ENCODE measurements around the gene RHEB. TPM values are rescaled to one million over a fixed set of nuclear protein-coding genes. Genes with fewer than 3 reads are reported as not detected.
A peak's percentile ranks its signal among the peaks of the same experiment; 100 is the strongest.

Gene RHEB
- total and polyA plus RNA-seq, 2 of the 4 experiments (the other 2 are of a cell fraction): 19.7 to 67.2 TPM

GRCh38 chr7:151425670-151426440 is 93.8 kb downstream of the RHEB start:
- 10% methylated on average over 2 of the region's 7 CpGs; no CpG with 5 or more reads in 1 of the 2 experiments for WGBS, 2 experiments (ENCODE audit: extremely low coverage in 2 of 2, insufficient read length in 1 of 2)
- Histone ChIP-seq H4K8ac (ENCODE audit: low read depth in 2 of 2, low read length in 2 of 2) (peak overlapping the region in 1 of 2 experiments; percentile 75; a peak in 2 of 4 replicates), H3K27ac (ENCODE audit: insufficient read depth, low read length) (peak overlapping the region; percentile 87), H3K79me1 (ENCODE audit: low read depth in 1 of 2, low read length in 2 of 2) (no peaks in the 10 kb centered on the region; a peak in 1 of 4 replicates), H3K18ac (ENCODE audit: low read depth, low read length) (peak overlapping the region; percentile 33), H3K9ac (ENCODE audit: low read depth, low read length) (peak overlapping the region; percentile 11; the same call in 1 of the 2 replicates), H2BK15ac (ENCODE audit: low read depth, low read length) (peak overlapping the region; percentile 44; the same call in 1 of the 3 replicates), H2BK120ac (ENCODE audit: low read depth, low read length) (peak overlapping the region; percentile 83), H2BK20ac (ENCODE audit: low read depth, low read length) (peak overlapping the region; percentile 86), H2BK5ac (ENCODE audit: low read depth, low read length, poor library complexity, severe bottlenecking) (peak overlapping the region; percentile 81), H2AK5ac (ENCODE audit: low read depth, low read length) (peak overlapping the region; percentile 44; the same call in 1 of the 2 replicates), H3K4me3 (ENCODE audit: insufficient read depth, low read depth, low read length) (no peak overlapping the region), H2AFZ (replicated peaks; ENCODE audit: low read length, poor library complexity) (peak overlapping the region; percentile 47), H4K91ac (ENCODE audit: insufficient read depth, low read depth, low read length) (peak overlapping the region; percentile 77), H4K5ac (ENCODE audit: low read depth, low read length) (peak overlapping the region; percentile 39; the same call in 1 of the 2 replicates), H3K4me1 (ENCODE audit: control insufficient read depth, insufficient read depth, low read length) (peaks cover 39% of the 10 kb centered on the region), H3K36me3 (ENCODE audit: control insufficient read depth, insufficient read depth, low read length) (no peaks in the 10 kb centered on the region), H3K14ac (replicated peaks; ENCODE audit: low read depth, low read length) (peak overlapping the region; percentile 24), H2AK9ac (replicated peaks; ENCODE audit: low read depth, low read length, poor library complexity) (peak overlapping the region; percentile 44), H3K23ac (ENCODE audit: low read depth, low read length) (no peak overlapping the region), H3K4ac (ENCODE audit: low read depth, low read length) (peak overlapping the region; percentile 79), H3K56ac (ENCODE audit: extremely low read depth, insufficient read depth, low read length) (peak overlapping the region; percentile 32; the same call in 1 of the 2 replicates), H3K27me3 (ENCODE audit: control insufficient read depth, insufficient read depth, low read length) (peaks cover 2% of the 10 kb centered on the region; the same call in 1 of the 2 replicates), H4K20me1 (ENCODE audit: insufficient read depth, low read length) (peaks cover 5% of the 10 kb centered on the region; the same call in 1 of the 2 replicates), H3K9me3 (ENCODE audit: control insufficient read depth, insufficient read depth, low read length) (peaks cover 9% of the 10 kb centered on the region), H3K9me1 (ENCODE audit: insufficient read depth, low read length) (peaks cover 13% of the 10 kb centered on the region), H3K4me2 (ENCODE audit: low read depth, low read length) (peak overlapping the region; percentile 65)
- POLR2A ChIA-PET (ENCODE audit: unreplicated experiment): interaction anchor here (0.5 to 0.6 kb wide), 2 partner anchors 25 to 129 kb away, joined by 3 to 9 read pairs; no protein-coding TSS in a partner anchor
- no TSS peak for BruUV-seq (replicated peaks)
- CTCF ChIA-PET: no interaction called here
- ATAC-seq (ENCODE audit: low read depth) (peak; percentile 81), DNase-seq (peak; percentile 91)
- intact Hi-C loops (cut with micrococcal nuclease): loop anchor here (5.0 kb wide), 1 partner anchor 59 kb away; no protein-coding TSS in a partner anchor
- TF ChIP-seq MAZ (IDR thresholded peaks at IDR 0.05; ENCODE audit: borderline replicate concordance, low read depth, low read length): peak; percentile 29; the same call in 1 of the 2 replicates
- no peak for TF ChIP-seq NFE2L2 (IDR thresholded peaks at IDR 0.05; ENCODE audit: low read depth, low read length)
- TF ChIP-seq CEBPB (IDR thresholded peaks at IDR 0.05; ENCODE audit: low read depth, low read length): peak; percentile 99
- dilution Hi-C loops (cut with HindIII; ENCODE audit: low sequenced_read_pairs, unreplicated experiment): no loop called here
- in situ Hi-C loops (cut with MboI; ENCODE audit: low sequenced_read_pairs): no loop called here
